HEK293 (cell line): Measurements from ENCODE around the gene BRWD1.

Source experiments
- EGR2 ChIP-seq: fragments of 450-650 bp; formaldehyde crosslinking; IDR thresholded peaks from 2 replicates; pipeline ENCODE4 v1.5.1; 2016; ENCODE audit warnings: low read depth, missing biosample characterization, missing genetic modification characterization
- FEZF1 ChIP-seq: fragments of 450-650 bp; formaldehyde crosslinking; IDR thresholded peaks from 2 replicates; pipeline ENCODE4 v1.5.1; 2016; ENCODE audit warnings: missing biosample characterization, missing genetic modification characterization
- GLIS1 ChIP-seq: fragments of 450-650 bp; formaldehyde crosslinking; IDR thresholded peaks from 2 replicates; pipeline ENCODE4 v1.5.1; 2016; ENCODE audit warnings: missing biosample characterization, missing genetic modification characterization
- KLF10 ChIP-seq: fragments of 450-650 bp; IDR thresholded peaks from 2 replicates; pipeline ENCODE4 v1.5.1; 2018; ENCODE audit warnings: missing biosample characterization, mild to moderate bottlenecking, missing genetic modification characterization
- MZF1 ChIP-seq: fragments of 450-650 bp; formaldehyde crosslinking; IDR thresholded peaks from 2 replicates; pipeline ENCODE4 v1.5.1; 2017; ENCODE audit warnings: missing biosample characterization, missing genetic modification characterization, borderline replicate concordance
- OSR2 ChIP-seq: fragments of 450-650 bp; formaldehyde crosslinking; IDR thresholded peaks from 2 replicates; pipeline ENCODE4 v1.5.1; 2016; ENCODE audit warnings: missing biosample characterization, missing genetic modification characterization
- OVOL3 ChIP-seq: fragments of 450-650 bp; formaldehyde crosslinking; IDR thresholded peaks from 2 replicates; pipeline ENCODE4 v1.5.1; 2016; ENCODE audit warnings: missing biosample characterization, missing genetic modification characterization
- REPIN1 ChIP-seq: fragments of 450-650 bp; formaldehyde crosslinking; IDR thresholded peaks from 2 replicates; pipeline ENCODE4 v1.5.1; 2017; ENCODE audit warnings: missing biosample characterization, missing genetic modification characterization, low read depth
- TCF7L2 ChIP-seq: IDR thresholded peaks from 2 replicates; pipeline ENCODE4 v1.6.1; 2011; ENCODE audit warnings: low read depth, mild to moderate bottlenecking, inconsistent platforms, low read length, moderate library complexity, borderline replicate concordance
- TRIM28 ChIP-seq: IDR thresholded peaks from 2 replicates; pipeline ENCODE4 v1.6.1; 2011; ENCODE audit warnings: low read length, control low read depth, borderline replicate concordance
- WT1 ChIP-seq: fragments of 450-650 bp; formaldehyde crosslinking; IDR thresholded peaks from 2 replicates; pipeline ENCODE4 v1.5.1; 2016; ENCODE audit warnings: missing biosample characterization, missing genetic modification characterization
- ZBTB17 ChIP-seq: fragments of 450-650 bp; formaldehyde crosslinking; IDR thresholded peaks from 2 replicates; pipeline ENCODE4 v1.5.1; 2016; ENCODE audit warnings: missing biosample characterization, missing genetic modification characterization
- ZFP41 ChIP-seq: fragments of 450-650 bp; formaldehyde crosslinking; IDR thresholded peaks from 2 replicates; pipeline ENCODE4 v1.5.1; 2016; ENCODE audit warnings: missing biosample characterization, missing genetic modification characterization, borderline replicate concordance
- ZNF10 ChIP-seq: fragments of 450-650 bp; formaldehyde crosslinking; IDR thresholded peaks from 2 replicates; pipeline ENCODE4 v1.5.1; 2017; ENCODE audit warnings: missing biosample characterization, missing genetic modification characterization
- ZNF138 ChIP-seq: fragments of 450-650 bp; formaldehyde crosslinking; IDR thresholded peaks from 2 replicates; pipeline ENCODE4 v1.5.1; 2016; ENCODE audit warnings: missing biosample characterization, missing genetic modification characterization, borderline replicate concordance
- ZNF341 ChIP-seq: fragments of 450-650 bp; formaldehyde crosslinking; IDR thresholded peaks from 2 replicates; pipeline ENCODE4; 2016; ENCODE audit warnings: low read depth, missing biosample characterization, missing genetic modification characterization
- ZNF350 ChIP-seq: fragments of 450-650 bp; formaldehyde crosslinking; IDR thresholded peaks from 2 replicates; pipeline ENCODE4 v1.5.0; 2017; ENCODE audit warnings: missing biosample characterization, mild to moderate bottlenecking, missing genetic modification characterization
- ZNF366 ChIP-seq: fragments of 450-650 bp; formaldehyde crosslinking; conservative IDR thresholded peaks from 2 replicates; pipeline ENCODE4 v1.5.1; 2016; ENCODE audit warnings: missing biosample characterization, missing genetic modification characterization
- ZNF37A ChIP-seq: fragments of 450-650 bp; IDR thresholded peaks from 2 replicates; pipeline ENCODE4 v1.5.1; 2018; ENCODE audit warnings: missing biosample characterization, missing genetic modification characterization
- ZNF423 ChIP-seq: fragments of 450-650 bp; formaldehyde crosslinking; IDR thresholded peaks from 2 replicates; pipeline ENCODE4 v1.5.1; 2016; ENCODE audit warnings: missing biosample characterization, missing genetic modification characterization
- ZNF501 ChIP-seq: fragments of 450-650 bp; formaldehyde crosslinking; IDR thresholded peaks from 2 replicates; pipeline ENCODE4 v1.5.1; 2016; ENCODE audit warnings: missing biosample characterization, missing genetic modification characterization
- ZNF510 ChIP-seq: fragments of 450-650 bp; formaldehyde crosslinking; IDR thresholded peaks from 2 replicates; pipeline ENCODE4 v1.5.1; 2018; ENCODE audit warnings: mild to moderate bottlenecking, missing genetic modification characterization, missing biosample characterization; ENCODE audit not compliant: insufficient replicate concordance
- ZNF514 ChIP-seq: fragments of 450-650 bp; formaldehyde crosslinking; IDR thresholded peaks from 2 replicates; pipeline ENCODE4 v1.5.1; 2016; ENCODE audit warnings: missing biosample characterization, missing genetic modification characterization
- ZNF623 ChIP-seq: fragments of 450-650 bp; formaldehyde crosslinking; IDR thresholded peaks from 2 replicates; pipeline ENCODE4 v1.5.1; 2016; ENCODE audit warnings: missing biosample characterization, missing genetic modification characterization
- ZNF654 ChIP-seq: fragments of 450-650 bp; formaldehyde crosslinking; IDR thresholded peaks from 2 replicates; pipeline ENCODE4 v1.5.1; 2016; ENCODE audit warnings: low read depth, missing biosample characterization, missing genetic modification characterization
- ZNF664 ChIP-seq: fragments of 450-650 bp; formaldehyde crosslinking; IDR thresholded peaks from 2 replicates; pipeline ENCODE4 v1.5.1; 2016; ENCODE audit warnings: missing biosample characterization, missing genetic modification characterization
- ZNF677 ChIP-seq: fragments of 450-650 bp; IDR thresholded peaks from 2 replicates; pipeline ENCODE4 v1.5.0; 2018; ENCODE audit warnings: missing biosample characterization, mild to moderate bottlenecking, missing genetic modification characterization, moderate library complexity
- ZNF776 ChIP-seq: fragments of 450-650 bp; formaldehyde crosslinking; IDR thresholded peaks from 2 replicates; pipeline ENCODE4 v1.5.0; 2017; ENCODE audit warnings: missing biosample characterization, missing genetic modification characterization, borderline replicate concordance
- ZSCAN23 ChIP-seq: fragments of 450-650 bp; formaldehyde crosslinking; IDR thresholded peaks from 2 replicates; pipeline ENCODE4 v1.5.1; 2016; ENCODE audit warnings: missing biosample characterization, missing genetic modification characterization
- TF ChIP-seq, protein P1 (sequence below): fragments of 450-650 bp; formaldehyde crosslinking; conservative IDR thresholded peaks from 2 replicates; pipeline ENCODE4 v1.5.1; 2016; ENCODE audit warnings: low read depth, missing biosample characterization, missing genetic modification characterization
- TF ChIP-seq, protein P2 (sequence below): fragments of 450-650 bp; IDR thresholded peaks from 2 replicates; pipeline ENCODE4 v1.5.1; 2018; ENCODE audit warnings: missing biosample characterization, mild to moderate bottlenecking, missing genetic modification characterization
- TF ChIP-seq, protein P3 (sequence below): fragments of 450-650 bp; formaldehyde crosslinking; IDR thresholded peaks from 2 replicates; pipeline ENCODE4 v1.5.1; 2016; ENCODE audit warnings: missing biosample characterization, missing genetic modification characterization
- TF ChIP-seq, protein P4 (sequence below): fragments of 450-650 bp; formaldehyde crosslinking; IDR thresholded peaks from 2 replicates; pipeline ENCODE4 v1.5.1; 2017; ENCODE audit warnings: missing biosample characterization, missing genetic modification characterization

The BRWD1 gene

DNA sequence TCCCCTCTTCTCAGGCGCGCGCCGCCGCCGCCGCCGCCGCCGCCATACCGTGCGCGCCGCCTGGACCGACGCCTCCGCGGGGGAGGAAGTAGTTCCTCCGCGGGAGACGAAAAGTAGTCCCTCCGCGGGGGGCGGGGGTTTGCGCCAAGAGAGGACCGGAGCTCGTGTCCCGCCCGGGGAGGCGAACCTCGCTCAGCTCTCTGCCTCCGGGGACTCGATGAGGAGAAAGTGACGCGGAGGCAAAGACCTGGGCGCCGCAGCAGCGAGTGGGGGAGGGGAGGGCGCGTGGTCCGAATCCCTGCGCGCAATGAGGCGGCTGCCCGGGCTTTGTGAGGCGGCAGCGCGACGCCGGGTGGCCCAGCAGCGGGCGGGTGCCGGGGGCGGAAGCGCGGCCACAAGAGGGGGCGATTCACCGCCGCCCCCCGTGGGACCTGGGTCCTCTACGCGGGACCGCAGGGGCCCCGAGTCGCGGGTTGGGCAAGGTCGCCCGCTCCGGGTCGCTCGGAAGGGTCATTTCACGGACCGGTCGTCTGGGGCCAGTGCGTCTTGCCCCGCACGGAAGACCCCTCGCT lies at the start of gene BRWD1 (continued):
- TF ChIP-seq, protein P1, sequence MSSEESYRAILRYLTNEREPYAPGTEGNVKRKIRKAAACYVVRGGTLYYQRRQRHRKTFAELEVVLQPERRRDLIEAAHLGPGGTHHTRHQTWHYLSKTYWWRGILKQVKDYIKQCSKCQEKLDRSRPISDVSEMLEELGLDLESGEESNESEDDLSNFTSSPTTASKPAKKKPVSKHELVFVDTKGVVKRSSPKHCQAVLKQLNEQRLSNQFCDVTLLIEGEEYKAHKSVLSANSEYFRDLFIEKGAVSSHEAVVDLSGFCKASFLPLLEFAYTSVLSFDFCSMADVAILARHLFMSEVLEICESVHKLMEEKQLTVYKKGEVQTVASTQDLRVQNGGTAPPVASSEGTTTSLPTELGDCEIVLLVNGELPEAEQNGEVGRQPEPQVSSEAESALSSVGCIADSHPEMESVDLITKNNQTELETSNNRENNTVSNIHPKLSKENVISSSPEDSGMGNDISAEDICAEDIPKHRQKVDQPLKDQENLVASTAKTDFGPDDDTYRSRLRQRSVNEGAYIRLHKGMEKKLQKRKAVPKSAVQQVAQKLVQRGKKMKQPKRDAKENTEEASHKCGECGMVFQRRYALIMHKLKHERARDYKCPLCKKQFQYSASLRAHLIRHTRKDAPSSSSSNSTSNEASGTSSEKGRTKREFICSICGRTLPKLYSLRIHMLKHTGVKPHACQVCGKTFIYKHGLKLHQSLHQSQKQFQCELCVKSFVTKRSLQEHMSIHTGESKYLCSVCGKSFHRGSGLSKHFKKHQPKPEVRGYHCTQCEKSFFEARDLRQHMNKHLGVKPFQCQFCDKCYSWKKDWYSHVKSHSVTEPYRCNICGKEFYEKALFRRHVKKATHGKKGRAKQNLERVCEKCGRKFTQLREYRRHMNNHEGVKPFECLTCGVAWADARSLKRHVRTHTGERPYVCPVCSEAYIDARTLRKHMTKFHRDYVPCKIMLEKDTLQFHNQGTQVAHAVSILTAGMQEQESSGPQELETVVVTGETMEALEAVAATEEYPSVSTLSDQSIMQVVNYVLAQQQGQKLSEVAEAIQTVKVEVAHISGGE (tag by site-specific recombination) = peak; percentile 84
- TF ChIP-seq ZNF677 (tag by site-specific recombination) (no peak), ZFP41 (tag by site-specific recombination) (peak; percentile 96), ZNF350 (tag by site-specific recombination) (peak; percentile 96), ZBTB17 (peak; percentile 95), ZNF138 (tag by site-specific recombination) (no peak), MZF1 (tag by site-specific recombination) (peak; percentile 89), ZNF776 (tag by site-specific recombination) (no peak; the same call in 1 of the 2 replicates), KLF10 (peak; percentile 94), ZNF37A (tag by site-specific recombination) (no peak; the same call in 1 of the 2 replicates), GLIS1 (peak; percentile 100), ZNF10 (tag by site-specific recombination) (peak; percentile 94), ZNF510 (tag by site-specific recombination) (peak; percentile 87), ZNF366 (tag by site-specific recombination) (peak; percentile 55), ZNF623 (tag by site-specific recombination) (peak; percentile 72), OVOL3 (tag by site-specific recombination) (peak; percentile 98), WT1 (tag by site-specific recombination) (peak; percentile 93), ZNF654 (tag by site-specific recombination) (no peak), ZNF341 (tag by site-specific recombination) (peak; percentile 97), OSR2 (peak; percentile 93), REPIN1 (tag by site-specific recombination) (peak; percentile 99; the same call in 1 of the 2 replicates), ZSCAN23 (peak; percentile 100), ZNF664 (peak; percentile 89; the same call in 1 of the 2 replicates), TCF7L2 (no peak), ZNF514 (tag by site-specific recombination) (no peak), EGR2 (tag by site-specific recombination) (peak; percentile 97), ZNF501 (tag by site-specific recombination) (no peak; the same call in 1 of the 2 replicates), FEZF1 (peak; percentile 73), TRIM28 (no peak), ZNF423 (tag by site-specific recombination) (peak; percentile 100)
- TF ChIP-seq, protein P2, sequence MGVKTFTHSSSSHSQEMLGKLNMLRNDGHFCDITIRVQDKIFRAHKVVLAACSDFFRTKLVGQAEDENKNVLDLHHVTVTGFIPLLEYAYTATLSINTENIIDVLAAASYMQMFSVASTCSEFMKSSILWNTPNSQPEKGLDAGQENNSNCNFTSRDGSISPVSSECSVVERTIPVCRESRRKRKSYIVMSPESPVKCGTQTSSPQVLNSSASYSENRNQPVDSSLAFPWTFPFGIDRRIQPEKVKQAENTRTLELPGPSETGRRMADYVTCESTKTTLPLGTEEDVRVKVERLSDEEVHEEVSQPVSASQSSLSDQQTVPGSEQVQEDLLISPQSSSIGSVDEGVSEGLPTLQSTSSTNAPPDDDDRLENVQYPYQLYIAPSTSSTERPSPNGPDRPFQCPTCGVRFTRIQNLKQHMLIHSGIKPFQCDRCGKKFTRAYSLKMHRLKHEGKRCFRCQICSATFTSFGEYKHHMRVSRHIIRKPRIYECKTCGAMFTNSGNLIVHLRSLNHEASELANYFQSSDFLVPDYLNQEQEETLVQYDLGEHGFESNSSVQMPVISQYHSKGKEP (tag by site-specific recombination) = peak; percentile 54; the same call in 1 of the 2 replicates
- TF ChIP-seq, protein P3, sequence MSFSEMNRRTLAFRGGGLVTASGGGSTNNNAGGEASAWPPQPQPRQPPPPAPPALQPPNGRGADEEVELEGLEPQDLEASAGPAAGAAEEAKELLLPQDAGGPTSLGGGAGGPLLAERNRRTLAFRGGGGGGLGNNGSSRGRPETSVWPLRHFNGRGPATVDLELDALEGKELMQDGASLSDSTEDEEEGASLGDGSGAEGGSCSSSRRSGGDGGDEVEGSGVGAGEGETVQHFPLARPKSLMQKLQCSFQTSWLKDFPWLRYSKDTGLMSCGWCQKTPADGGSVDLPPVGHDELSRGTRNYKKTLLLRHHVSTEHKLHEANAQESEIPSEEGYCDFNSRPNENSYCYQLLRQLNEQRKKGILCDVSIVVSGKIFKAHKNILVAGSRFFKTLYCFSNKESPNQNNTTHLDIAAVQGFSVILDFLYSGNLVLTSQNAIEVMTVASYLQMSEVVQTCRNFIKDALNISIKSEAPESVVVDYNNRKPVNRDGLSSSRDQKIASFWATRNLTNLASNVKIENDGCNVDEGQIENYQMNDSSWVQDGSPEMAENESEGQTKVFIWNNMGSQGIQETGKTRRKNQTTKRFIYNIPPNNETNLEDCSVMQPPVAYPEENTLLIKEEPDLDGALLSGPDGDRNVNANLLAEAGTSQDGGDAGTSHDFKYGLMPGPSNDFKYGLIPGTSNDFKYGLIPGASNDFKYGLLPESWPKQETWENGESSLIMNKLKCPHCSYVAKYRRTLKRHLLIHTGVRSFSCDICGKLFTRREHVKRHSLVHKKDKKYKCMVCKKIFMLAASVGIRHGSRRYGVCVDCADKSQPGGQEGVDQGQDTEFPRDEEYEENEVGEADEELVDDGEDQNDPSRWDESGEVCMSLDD (tag by site-specific recombination) = peak; percentile 99
- TF ChIP-seq, protein P4, sequence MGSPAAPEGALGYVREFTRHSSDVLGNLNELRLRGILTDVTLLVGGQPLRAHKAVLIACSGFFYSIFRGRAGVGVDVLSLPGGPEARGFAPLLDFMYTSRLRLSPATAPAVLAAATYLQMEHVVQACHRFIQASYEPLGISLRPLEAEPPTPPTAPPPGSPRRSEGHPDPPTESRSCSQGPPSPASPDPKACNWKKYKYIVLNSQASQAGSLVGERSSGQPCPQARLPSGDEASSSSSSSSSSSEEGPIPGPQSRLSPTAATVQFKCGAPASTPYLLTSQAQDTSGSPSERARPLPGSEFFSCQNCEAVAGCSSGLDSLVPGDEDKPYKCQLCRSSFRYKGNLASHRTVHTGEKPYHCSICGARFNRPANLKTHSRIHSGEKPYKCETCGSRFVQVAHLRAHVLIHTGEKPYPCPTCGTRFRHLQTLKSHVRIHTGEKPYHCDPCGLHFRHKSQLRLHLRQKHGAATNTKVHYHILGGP (tag by site-specific recombination) = peak; percentile 69; the same call in 1 of the 2 replicates
